ENCODE results near the gene POU6F1.

Gene POU6F1

GRCh38 chr12:51209259-51209658, 8.6 kb downstream of the POU6F1 start:
- TF ChIP-seq CTCF (IDR thresholded peaks at IDR 0.05; ENCODE audit: low read depth, low read length) (no peak), POLR2A (IDR thresholded peaks at IDR 0.05; ENCODE audit: extremely low read depth, insufficient read length) (no peak), MYC (IDR thresholded peaks at IDR 0.05; ENCODE audit: low read depth, low read length) (no peak), MAX (IDR thresholded peaks at IDR 0.05; ENCODE audit: low read depth, low read length) (no peak)
- no peak for DNase-seq (ENCODE audit: low read depth)
- no peak overlapping the region for H3K4me3 ChIP-seq (ENCODE audit: low read depth, low read length)

DNA sequence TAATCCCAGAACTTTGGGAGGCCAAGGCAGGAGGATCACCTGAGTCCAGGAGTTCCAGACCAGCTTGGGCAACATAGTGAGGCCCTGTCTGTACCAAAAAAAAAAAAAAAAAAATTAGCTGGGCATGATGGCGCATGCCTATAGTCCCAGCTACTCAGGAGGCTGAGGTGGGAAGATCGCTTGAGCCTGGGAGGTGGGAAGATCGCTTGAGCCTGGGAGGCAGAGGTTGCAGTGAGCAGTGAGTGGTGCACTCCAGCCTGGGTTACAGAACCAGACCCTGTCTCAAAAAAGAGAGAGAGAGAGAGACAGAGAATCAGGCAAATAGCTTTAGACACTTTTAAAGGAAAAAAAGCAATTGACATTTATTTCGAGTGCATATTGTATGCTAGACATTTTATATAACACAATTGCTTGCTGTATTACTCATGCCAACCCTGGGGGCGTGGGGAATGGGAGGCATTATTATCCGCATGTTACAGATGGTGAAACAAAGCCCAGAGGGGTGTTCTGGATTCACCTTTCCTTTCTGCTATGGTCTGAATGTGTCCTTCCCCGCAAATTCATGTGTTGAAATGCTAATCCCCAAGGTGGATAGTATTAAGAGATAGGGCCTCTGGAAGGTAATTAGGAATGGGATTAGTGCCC, 9.7 kb downstream of the POU6F1 start:
- DNase-seq (ENCODE audit: low read depth), result no peak
- TF ChIP-seq POLR2A (IDR thresholded peaks at IDR 0.05; ENCODE audit: extremely low read depth, insufficient read length) (no peak), CTCF (IDR thresholded peaks at IDR 0.05; ENCODE audit: low read depth, low read length) (no peak), MAX (IDR thresholded peaks at IDR 0.05; ENCODE audit: low read depth, low read length) (no peak), MYC (IDR thresholded peaks at IDR 0.05; ENCODE audit: low read depth, low read length) (no peak)
- H3K4me3 ChIP-seq (ENCODE audit: low read depth, low read length), result no peak overlapping the region

DNA sequence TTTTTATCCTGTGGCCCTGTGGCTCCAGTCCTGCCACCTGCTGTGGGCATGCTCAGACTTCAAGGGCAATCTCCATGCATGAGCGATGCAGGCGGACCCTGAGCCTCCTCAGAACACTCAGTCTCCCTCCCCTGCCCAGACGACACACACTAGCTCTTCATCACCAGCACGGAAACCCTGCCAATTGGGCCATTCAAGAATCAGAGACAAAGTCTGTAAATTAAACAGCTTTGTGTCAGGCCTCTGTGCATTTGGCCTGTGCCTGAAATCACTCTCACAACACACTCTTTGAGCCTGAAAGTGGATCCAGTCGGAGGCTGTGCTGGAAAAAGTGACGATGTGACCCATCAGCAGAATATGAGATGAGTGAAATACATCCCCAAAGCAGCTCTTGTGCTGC, 12.5 kb downstream of the POU6F1 start:
- TF ChIP-seq MYC (IDR thresholded peaks at IDR 0.05; ENCODE audit: low read depth, low read length), result no peak
- DNase-seq (ENCODE audit: low read depth), result no peak
- no peak overlapping the region for H3K4me3 ChIP-seq (ENCODE audit: low read depth, low read length)

GRCh38 chr12:51202718-51203117, 15.1 kb downstream of the POU6F1 start:
- DNase-seq (ENCODE audit: low read depth), result no peak
- H3K4me3 ChIP-seq (ENCODE audit: low read depth, low read length), result no peak overlapping the region
- TF ChIP-seq MYC (IDR thresholded peaks at IDR 0.05; ENCODE audit: low read depth, low read length) (no peak), CTCF (IDR thresholded peaks at IDR 0.05; ENCODE audit: low read depth, low read length) (no peak), MAX (IDR thresholded peaks at IDR 0.05; ENCODE audit: low read depth, low read length) (no peak), POLR2A (IDR thresholded peaks at IDR 0.05; ENCODE audit: extremely low read depth, insufficient read length) (no peak)

DNA sequence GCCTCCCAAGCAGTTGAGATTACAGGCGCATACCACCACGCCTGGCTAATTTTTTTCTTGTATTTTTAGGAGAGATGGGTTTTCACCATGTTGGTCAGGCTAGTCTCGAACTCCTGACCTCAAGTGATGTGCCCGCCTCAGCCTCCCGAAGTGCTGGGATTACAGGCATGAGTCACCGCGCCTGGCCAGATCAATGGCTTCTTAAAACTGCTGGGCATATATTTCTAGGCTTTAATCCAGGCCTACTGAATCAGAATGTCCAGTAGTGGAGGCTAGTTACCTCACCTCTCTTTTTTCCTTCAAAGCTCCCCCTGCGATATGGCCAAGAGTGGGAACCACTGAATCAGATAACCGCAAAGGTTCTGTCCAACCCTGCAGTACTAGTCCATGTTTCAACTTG, 17.1 kb downstream of the POU6F1 start:
- DNase-seq (ENCODE audit: low read depth), result no peak
- no peak overlapping the region for H3K4me3 ChIP-seq (ENCODE audit: low read depth, low read length)
- TF ChIP-seq MAX (IDR thresholded peaks at IDR 0.05; ENCODE audit: low read depth, low read length), result no peak
- no peak for TF ChIP-seq MYC (IDR thresholded peaks at IDR 0.05; ENCODE audit: low read depth, low read length)
- no peak for TF ChIP-seq POLR2A (IDR thresholded peaks at IDR 0.05; ENCODE audit: extremely low read depth, insufficient read length)
- TF ChIP-seq CTCF (IDR thresholded peaks at IDR 0.05; ENCODE audit: low read depth, low read length), result no peak

DNA sequence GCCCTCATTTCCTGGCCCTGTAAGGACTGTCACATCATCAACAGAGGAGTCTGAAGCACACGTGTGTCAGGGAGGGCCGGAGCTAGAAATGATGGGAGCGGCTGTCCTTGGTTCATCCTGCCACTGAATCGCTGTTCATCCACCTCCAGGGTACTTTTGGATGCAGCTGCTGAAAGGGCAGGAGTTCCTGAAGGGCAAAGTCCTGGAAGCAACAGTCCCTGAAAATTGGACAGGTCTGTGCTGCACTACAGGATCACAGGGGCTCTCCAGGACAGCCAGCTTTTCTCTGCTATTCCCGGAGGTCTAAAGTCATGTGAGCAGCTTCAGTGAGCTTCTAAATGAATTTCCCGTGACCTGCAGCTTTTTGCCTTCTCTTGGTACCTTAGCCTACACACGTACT, 17.7 kb downstream of the POU6F1 start:
- TF ChIP-seq CTCF (IDR thresholded peaks at IDR 0.05; ENCODE audit: low read depth, low read length), result no peak
- TF ChIP-seq MAX (IDR thresholded peaks at IDR 0.05; ENCODE audit: low read depth, low read length), result no peak
- TF ChIP-seq MYC (IDR thresholded peaks at IDR 0.05; ENCODE audit: low read depth, low read length), result no peak
- no peak for TF ChIP-seq POLR2A (IDR thresholded peaks at IDR 0.05; ENCODE audit: extremely low read depth, insufficient read length)
- H3K4me3 ChIP-seq (ENCODE audit: low read depth, low read length), result no peak overlapping the region
- no peak for DNase-seq (ENCODE audit: low read depth)

Data from NB4 (cell line).